Neuronal stem cell (in vitro differentiated cells): ENCODE measurements around the gene PTPN12.

Experiments used
- DNase-seq: peaks from one replicate; pipeline ENCODE4 v3.0.0-alpha.2; 2013; ENCODE audit warnings: low spot score
- H2AFZ ChIP-seq: one replicate; pipeline ENCODE4 v1.6.1; 2013; ENCODE audit warnings: mild to moderate bottlenecking, low read length, inconsistent platforms
- H2AK5ac ChIP-seq: 2 replicates; pipeline ENCODE4 v1.6.1; 2013; ENCODE audit warnings: low read depth, mild to moderate bottlenecking, inconsistent platforms, low read length, moderate library complexity, mixed read lengths
- H2BK120ac ChIP-seq: 2 replicates; pipeline ENCODE4 v1.6.1; 2013; ENCODE audit warnings: low read depth, mild to moderate bottlenecking, inconsistent platforms, low read length, moderate library complexity, mixed read lengths
- H2BK12ac ChIP-seq: one replicate; pipeline ENCODE4 v1.6.1; 2013; ENCODE audit warnings: low read length, inconsistent platforms
- H2BK15ac ChIP-seq: 2 replicates; pipeline ENCODE4 v1.6.1; 2013; ENCODE audit warnings: mild to moderate bottlenecking, low read length, inconsistent platforms, mixed read lengths
- H2BK5ac ChIP-seq: one replicate; pipeline ENCODE4 v1.6.1; 2013; ENCODE audit warnings: inconsistent platforms, mild to moderate bottlenecking, low read length, moderate library complexity
- H3K14ac ChIP-seq: one replicate; pipeline ENCODE4 v1.6.1; 2013; ENCODE audit warnings: low read length, inconsistent platforms
- H3K18ac ChIP-seq: 2 replicates; pipeline ENCODE4 v1.6.1; 2013; ENCODE audit warnings: low read length, inconsistent platforms
- H3K23ac ChIP-seq: 2 replicates; pipeline ENCODE4 v1.6.1; 2013; ENCODE audit warnings: low read depth, mild to moderate bottlenecking, mixed read lengths, low read length, inconsistent platforms; ENCODE audit not compliant: poor library complexity
- H3K27ac ChIP-seq: replicated peaks from 3 replicates; pipeline ENCODE4 v1.5.1; 2013; ENCODE audit warnings: low read length, inconsistent platforms
- H3K27me3 ChIP-seq, 3 experiments: 2 replicates each; pipeline ENCODE4 v1.6.1; 2013; ENCODE audit warnings: low read length in 3 of 3, mild to moderate bottlenecking in 2 of 3, inconsistent platforms in 1 of 3, low read depth in 1 of 3, mixed read lengths in 1 of 3, moderate library complexity in 1 of 3; ENCODE audit not compliant: control insufficient read depth in 3 of 3, insufficient read depth in 3 of 3
- H3K36me3 ChIP-seq, 2 donors: replicated peaks in 1 of 2; 2 replicates each; pipeline ENCODE4 v1.6.1; 2013; ENCODE audit warnings: low read length in 2 of 2; ENCODE audit not compliant: control insufficient read depth in 2 of 2, insufficient read depth in 2 of 2
- H3K4ac ChIP-seq: 2 replicates; pipeline ENCODE4 v1.6.1; 2013; ENCODE audit warnings: inconsistent platforms, mild to moderate bottlenecking, low read length, moderate library complexity
- H3K4me1 ChIP-seq, 2 donors: 1 replicate in 1 of 2; 2 replicates in 1 of 2; pipeline ENCODE4 v1.6.1; 2013; ENCODE audit warnings: low read length in 2 of 2, low read depth in 1 of 2; ENCODE audit not compliant: control insufficient read depth in 2 of 2, insufficient read depth in 1 of 2
- H3K4me2 ChIP-seq: one replicate; pipeline ENCODE4 v1.6.1; 2013; ENCODE audit warnings: mild to moderate bottlenecking, low read length, inconsistent platforms; ENCODE audit not compliant: insufficient read depth, poor library complexity, severe bottlenecking
- H3K4me3 ChIP-seq, 2 donors: 2 replicates each; pipeline ENCODE4 v1.5.1; 2013; ENCODE audit warnings: low read length in 2 of 2, mild to moderate bottlenecking in 2 of 2, inconsistent platforms in 1 of 2, moderate library complexity in 1 of 2
- H3K79me1 ChIP-seq: one replicate; pipeline ENCODE4 v1.6.1; 2013; ENCODE audit warnings: low read depth, mild to moderate bottlenecking, inconsistent platforms, low read length, moderate library complexity
- H3K9ac ChIP-seq: one replicate; pipeline ENCODE4 v1.6.1; 2013; ENCODE audit warnings: mild to moderate bottlenecking, low read depth, low read length, inconsistent platforms; ENCODE audit not compliant: poor library complexity
- H3K9me3 ChIP-seq, 2 donors: replicated peaks in 1 of 2; 2 replicates each; pipeline versions ENCODE3 to v1.6.1; 2013; ENCODE audit warnings: low read length in 2 of 2, mild to moderate bottlenecking in 2 of 2, inconsistent platforms in 1 of 2, low read depth in 1 of 2, mixed read lengths in 1 of 2, moderate library complexity in 1 of 2; ENCODE audit not compliant: control insufficient read depth in 2 of 2, insufficient read depth in 1 of 2
- H4K8ac ChIP-seq: one replicate; pipeline ENCODE4 v1.6.1; 2013; ENCODE audit warnings: low read depth, mild to moderate bottlenecking, inconsistent platforms, low read length, moderate library complexity
- H4K91ac ChIP-seq: one replicate; pipeline ENCODE4 v1.6.1; 2013; ENCODE audit warnings: low read length, low read depth, mild to moderate bottlenecking, inconsistent platforms; ENCODE audit not compliant: poor library complexity
- WGBS, 2 donors: extraction: QIAGEN DNeasy Blood & Tissue Kit; methylation state at CpG; one replicate each; pipeline ENCODE4 v1.1.7; 2013; ENCODE audit warnings: missing lambda C conversion rate in 2 of 2, mixed read lengths in 1 of 2; ENCODE audit not compliant: insufficient read length in 2 of 2, insufficient replicate concordance in 1 of 2; ENCODE audit errors: extremely low coverage in 2 of 2; 5-methylcytosine and 5-hydroxymethylcytosine counted together

The PTPN12 gene

GRCh38 chr7:77525231-77525630, 11.9 kb upstream of the PTPN12 start:
- H3K27me3 ChIP-seq: no peaks in the 10 kb centered on the region
- H3K4me3 ChIP-seq: no peak overlapping the region

GRCh38 chr7:77528368-77528767, 8.7 kb upstream of the PTPN12 start:
- DNase-seq: no peak
- H3K9me3 ChIP-seq: peaks cover 0 to 5% of the 10 kb centered on the region in 2 donors
- no peak overlapping the region for H3K23ac ChIP-seq
- H3K4ac ChIP-seq: no peak overlapping the region
- no peak overlapping the region for H2BK12ac ChIP-seq
- no peaks in the 10 kb centered on the region for H3K79me1 ChIP-seq
- H3K27ac ChIP-seq: no peak overlapping the region
- no peak overlapping the region for H4K8ac ChIP-seq
- no peak overlapping the region for H2BK15ac ChIP-seq
- H2AK5ac ChIP-seq: no peak overlapping the region
- H3K36me3 ChIP-seq: no peaks in the 10 kb centered on the region
- H2AFZ ChIP-seq: no peak overlapping the region
- H3K14ac ChIP-seq: no peak overlapping the region
- H3K4me2 ChIP-seq: no peak overlapping the region
- H3K4me1 ChIP-seq: peaks cover 0 to 6% of the 10 kb centered on the region in 2 donors
- no peak overlapping the region for H3K9ac ChIP-seq
- H3K18ac ChIP-seq: no peak overlapping the region
- H2BK120ac ChIP-seq: no peak overlapping the region
- no peaks in the 10 kb centered on the region for H3K27me3 ChIP-seq
- no peak overlapping the region for H4K91ac ChIP-seq
- H2BK5ac ChIP-seq: no peak overlapping the region
- H3K4me3 ChIP-seq: no peak overlapping the region

More at GRCh38 chr7:77525231-77525630, 11.9 kb upstream of the PTPN12 start:
- H2BK12ac ChIP-seq: no peak overlapping the region
- H2BK5ac ChIP-seq: no peak overlapping the region
- H3K4me1 ChIP-seq: no peaks in the 10 kb centered on the region
- H4K91ac ChIP-seq: no peak overlapping the region
- H3K27ac ChIP-seq: no peak overlapping the region
- H4K8ac ChIP-seq: no peak overlapping the region
- no peak overlapping the region for H2AFZ ChIP-seq
- no peak overlapping the region for H3K4me2 ChIP-seq
- no CpG with 5 or more reads among the region's 2 CpGs for WGBS, 2 donors
- H3K36me3 ChIP-seq: no peaks in the 10 kb centered on the region
- H3K9ac ChIP-seq: no peak overlapping the region
- DNase-seq: no peak
- no peak overlapping the region for H2BK120ac ChIP-seq
- H2BK15ac ChIP-seq: no peak overlapping the region
- H3K18ac ChIP-seq: no peak overlapping the region
- H3K23ac ChIP-seq: no peak overlapping the region
- no peak overlapping the region for H3K4ac ChIP-seq
- no peak overlapping the region for H2AK5ac ChIP-seq
- H3K9me3 ChIP-seq: no peaks in the 10 kb centered on the region
- no peaks in the 10 kb centered on the region for H3K79me1 ChIP-seq
- no peak overlapping the region for H3K14ac ChIP-seq

- Histone ChIP-seq H2BK12ac (no peak overlapping the region), H3K36me3 (no peaks in the 10 kb centered on the region), H3K79me1 (no peaks in the 10 kb centered on the region), H3K14ac (no peak overlapping the region), H3K4me3 (no peak overlapping the region), H3K18ac (no peak overlapping the region), H3K9me3 (peaks cover 0 to 5% of the 10 kb centered on the region in 2 donors), H2BK5ac (no peak overlapping the region), H3K4ac (no peak overlapping the region), H4K8ac (no peak overlapping the region), H4K91ac (no peak overlapping the region), H3K4me1 (peaks cover 0 to 6% of the 10 kb centered on the region in 2 donors), H3K27me3 (no peaks in the 10 kb centered on the region), H3K4me2 (no peak overlapping the region), H3K9ac (no peak overlapping the region), H3K23ac (no peak overlapping the region), H2BK120ac (no peak overlapping the region), H2AK5ac (no peak overlapping the region), H3K27ac (no peak overlapping the region), H2BK15ac (no peak overlapping the region), H2AFZ (no peak overlapping the region)
- whole genome bisulfite sequencing, 2 donors: no CpG with 5 or more reads among the region's 4 CpGs
- DNase-seq: no peak
These were observed 7.8 kb upstream of the PTPN12 start for GRCh38 chr7:77529279-77529678.

GRCh38 chr7:77531038-77531437, 6.1 kb upstream of the PTPN12 start:
- H3K14ac ChIP-seq: no peak overlapping the region
- no peak overlapping the region for H2BK120ac ChIP-seq
- H4K8ac ChIP-seq: no peak overlapping the region
- H3K4me1 ChIP-seq: peaks cover 0 to 6% of the 10 kb centered on the region in 2 donors
- H2AFZ ChIP-seq: no peak overlapping the region
- DNase-seq: no peak
- H2BK5ac ChIP-seq: no peak overlapping the region
- H3K18ac ChIP-seq: no peak overlapping the region
- no peak overlapping the region for H3K23ac ChIP-seq
- no peak overlapping the region for H3K4ac ChIP-seq
- no peak overlapping the region for H3K9ac ChIP-seq
- H2BK12ac ChIP-seq: no peak overlapping the region
- H3K27me3 ChIP-seq: no peaks in the 10 kb centered on the region
- H2BK15ac ChIP-seq: no peak overlapping the region
- WGBS, 2 donors: no CpG with 5 or more reads among the region's 2 CpGs
- no peak overlapping the region for H3K4me3 ChIP-seq
- no peaks in the 10 kb centered on the region for H3K79me1 ChIP-seq
- no peak overlapping the region for H2AK5ac ChIP-seq
- H3K36me3 ChIP-seq: no peaks in the 10 kb centered on the region
- peaks cover 0 to 12% of the 10 kb centered on the region in 2 donors for H3K9me3 ChIP-seq
- no peak overlapping the region for H3K4me2 ChIP-seq
- no peak overlapping the region for H4K91ac ChIP-seq
- no peak overlapping the region for H3K27ac ChIP-seq
